Body of pancreas (tissue), 4 donors: ENCODE results near the gene HEPHL1. TPM values are rescaled to one million over a fixed set of nuclear protein-coding genes. Genes with fewer than 3 reads are reported as not detected.

Experiments
- ATAC-seq: fragments of 150-250 bp; one replicate; pipeline ENCODE4 v1.9.1; 2016
- DNase-seq, 4 donors: peaks; one replicate each; pipeline ENCODE4 v3.0.0-alpha.2; 2019
- H3K27ac ChIP-seq, 4 donors: fragments of 200-600 bp; sonication (generic); 1 replicate in 3 of 4; 2 replicates in 1 of 4; pipeline versions ENCODE4 v1.5.1 to v1.6.1; 2016 to 2019; ENCODE audit warnings: mild to moderate bottlenecking in 1 of 4, mixed read lengths in 1 of 4, moderate library complexity in 1 of 4
- H3K27me3 ChIP-seq, 2 donors: fragments of 200-600 bp; sonication (generic); one replicate each; pipeline ENCODE4 v1.6.0; 2016; ENCODE audit warnings: mild to moderate bottlenecking in 1 of 2
- H3K36me3 ChIP-seq, 2 donors: fragments of 200-600 bp; sonication (generic); replicated peaks in 1 of 2; 2 replicates each; pipeline ENCODE4 v1.5.1; 2016; ENCODE audit warnings: low read depth in 2 of 2; ENCODE audit not compliant: insufficient read depth in 1 of 2
- H3K4me1 ChIP-seq: fragments of 200-600 bp; sonication (generic); one replicate; pipeline ENCODE4 v1.6.0; 2016
- H3K4me3 ChIP-seq, 2 donors: fragments of 200-600 bp; sonication (generic); 1 replicate in 1 of 2; 2 replicates in 1 of 2; pipeline ENCODE4 v1.5.1; 2016 to 2019
- H3K9me3 ChIP-seq, 3 donors: fragments of 200-600 bp; sonication (generic); 1 replicate in 2 of 3; 2 replicates in 1 of 3; pipeline ENCODE4 v1.5.1; 2016
- CTCF ChIP-seq, 7 experiments: fragments of 450-650 bp in 4 of 7; fragments of 200-600 bp in 3 of 7; sonication (generic) in 3 of 7; IDR thresholded peaks; one replicate each; pipeline ENCODE4 v1.5.1; 2016 to 2019; ENCODE audit warnings: antibody characterized with exemption in 7 of 7
- POLR2A ChIP-seq, 3 donors: fragments of 450-650 bp; IDR thresholded peaks; one replicate each; pipeline ENCODE4 v1.6.1; 2016; ENCODE audit warnings: antibody characterized with exemption in 3 of 3, mild to moderate bottlenecking in 2 of 3
- WGBS, 2 donors: methylation state at CpG; one replicate each; pipeline ENCODE4 v1.1.5; 2017; 5-methylcytosine and 5-hydroxymethylcytosine counted together
- intact Hi-C: fragments of 100-400 bp; cut with DNase I; formaldehyde crosslinking; loops from one replicate; pipeline ENCODE4 v1.15.1; 2023
- total RNA-seq, 2 donors: library from RNA; depleted of rRNA; stranded (reverse); fragments of >200 nt; gene quantifications; one replicate each; pipeline ENCODE4 v1.1.0, GENCODE V29; 2016

Gene HEPHL1
- total RNA-seq, 2 donors from 2014 or later, result not detected

- Histone ChIP-seq H3K4me3 (no peak overlapping the region), H3K9me3 (no peaks in the 10 kb centered on the region), H3K4me1 (no peaks in the 10 kb centered on the region), H3K27ac (no peak overlapping the region), H3K36me3 (no peaks in the 10 kb centered on the region), H3K27me3 (no peaks in the 10 kb centered on the region)
- DNase-seq, result no peak
- TF ChIP-seq CTCF (IDR thresholded peaks at IDR 0.05), result no peak
- no peak for TF ChIP-seq POLR2A (IDR thresholded peaks at IDR 0.05)
- 77 to 78% methylated on average over 17 to 21 of the region's 21 CpGs for WGBS, 2 donors
- intact Hi-C loops, result no loop called here
- no peak for ATAC-seq
These were observed 67.8 kb downstream of the HEPHL1 start for GRCh38 chr11:94088906-94089305.

- H3K27me3 ChIP-seq, result no peaks in the 10 kb centered on the region
- intact Hi-C loops, result no loop called here
- WGBS, 2 donors, result 94% methylated on average over 6 of the region's 6 CpGs
- no peaks in the 10 kb centered on the region for H3K36me3 ChIP-seq
- TF ChIP-seq CTCF (IDR thresholded peaks at IDR 0.05), result no peak
- no peak for TF ChIP-seq POLR2A (IDR thresholded peaks at IDR 0.05)
- H3K9me3 ChIP-seq, result no peaks in the 10 kb centered on the region
- no peak overlapping the region for H3K4me3 ChIP-seq
- DNase-seq (no peak), ATAC-seq (no peak)
- H3K27ac ChIP-seq, result no peak overlapping the region
- no peaks in the 10 kb centered on the region for H3K4me1 ChIP-seq
These were observed 68.2 kb downstream of the HEPHL1 start for GRCh38 chr11:94089341-94089740.

- Histone ChIP-seq H3K4me1 (no peaks in the 10 kb centered on the region), H3K27ac (no peak overlapping the region), H3K4me3 (no peak overlapping the region), H3K36me3 (no peaks in the 10 kb centered on the region), H3K9me3 (no peaks in the 10 kb centered on the region), H3K27me3 (no peaks in the 10 kb centered on the region)
- 62 to 76% methylated on average over 1 of the region's 1 CpG for WGBS, 2 donors
- intact Hi-C loops, result no loop called here
- no peak for DNase-seq
- TF ChIP-seq CTCF (IDR thresholded peaks at IDR 0.05) (no peak), POLR2A (IDR thresholded peaks at IDR 0.05) (no peak)
- ATAC-seq, result no peak
These were observed 69.2 kb downstream of the HEPHL1 start for GRCh38 chr11:94090401-94090800.

GRCh38 chr11:94091091-94091490 lies 69.9 kb downstream of the HEPHL1 start:
- intact Hi-C loops, result no loop called here
- no peaks in the 10 kb centered on the region for H3K4me1 ChIP-seq
- ATAC-seq, result no peak
- no peak overlapping the region for H3K4me3 ChIP-seq
- no peaks in the 10 kb centered on the region for H3K9me3 ChIP-seq
- WGBS, 2 donors, result 67 to 88% methylated on average over 1 of the region's 1 CpG
- DNase-seq, result no peak
- no peak overlapping the region for H3K27ac ChIP-seq
- TF ChIP-seq CTCF (IDR thresholded peaks at IDR 0.05), result no peak
- no peak for TF ChIP-seq POLR2A (IDR thresholded peaks at IDR 0.05)
- no peaks in the 10 kb centered on the region for H3K27me3 ChIP-seq
- H3K36me3 ChIP-seq, result no peaks in the 10 kb centered on the region

- Histone ChIP-seq H3K27ac (no peak overlapping the region), H3K4me1 (no peaks in the 10 kb centered on the region), H3K9me3 (no peaks in the 10 kb centered on the region), H3K4me3 (no peak overlapping the region), H3K36me3 (no peaks in the 10 kb centered on the region), H3K27me3 (no peaks in the 10 kb centered on the region)
- no peak for TF ChIP-seq CTCF (IDR thresholded peaks at IDR 0.05)
- no peak for TF ChIP-seq POLR2A (IDR thresholded peaks at IDR 0.05)
- ATAC-seq (no peak), DNase-seq (no peak)
- intact Hi-C loops, result no loop called here
These were observed 79.1 kb downstream of the HEPHL1 start for GRCh38 chr11:94100253-94100652.
